GM15510 (cell line): ENCODE data around the gene OBSCN.

Experiments used
- POLR2A ChIP-seq: IDR thresholded peaks from 3 replicates; pipeline ENCODE4 v1.6.1; 2011; ENCODE audit warnings: borderline replicate concordance; ENCODE audit not compliant: insufficient read length; ENCODE audit errors: extremely low read depth

Gene OBSCN

GRCh38 chr1:228302086-228302485, 94.2 kb downstream of the OBSCN start:
- no peak for TF ChIP-seq POLR2A

GRCh38 chr1:228303596-228303995, 95.8 kb downstream of the OBSCN start:
- no peak for TF ChIP-seq POLR2A

GRCh38 chr1:228304225-228304624, 96.4 kb downstream of the OBSCN start:
- no peak for TF ChIP-seq POLR2A

- no peak for TF ChIP-seq POLR2A
These were observed 97.0 kb downstream of the OBSCN start for GRCh38 chr1:228304766-228305395.

- TF ChIP-seq POLR2A = no peak
These were observed 97.9 kb downstream of the OBSCN start for GRCh38 chr1:228305721-228306152.

- no peak for TF ChIP-seq POLR2A
These were observed 98.7 kb downstream of the OBSCN start for GRCh38 chr1:228306275-228307217.

GRCh38 chr1:228307218-228308023, 99.6 kb downstream of the OBSCN start:
- TF ChIP-seq POLR2A = no peak

- TF ChIP-seq POLR2A = no peak
These were observed 100.3 kb downstream of the OBSCN start for GRCh38 chr1:228308085-228308601.

GRCh38 chr1:228308628-228309325, 100.9 kb downstream of the OBSCN start:
- no peak for TF ChIP-seq POLR2A

- TF ChIP-seq POLR2A = no peak
These were observed 101.7 kb downstream of the OBSCN start for GRCh38 chr1:228309326-228310067.

GRCh38 chr1:228310162-228310792, 102.4 kb downstream of the OBSCN start:
- TF ChIP-seq POLR2A = no peak

GRCh38 chr1:228311091-228311490, 103.2 kb downstream of the OBSCN start:
- no peak for TF ChIP-seq POLR2A

- TF ChIP-seq POLR2A = no peak
These were observed 104.4 kb downstream of the OBSCN start for GRCh38 chr1:228312136-228312764.
